ENCODE data around the gene RNU7-1. TPM values are rescaled to one million over a fixed set of nuclear protein-coding genes. Genes with fewer than 3 reads are reported as not detected.

Gene RNU7-1
- total RNA-seq, 1 donor from 2014 or later: not detected

DNA sequence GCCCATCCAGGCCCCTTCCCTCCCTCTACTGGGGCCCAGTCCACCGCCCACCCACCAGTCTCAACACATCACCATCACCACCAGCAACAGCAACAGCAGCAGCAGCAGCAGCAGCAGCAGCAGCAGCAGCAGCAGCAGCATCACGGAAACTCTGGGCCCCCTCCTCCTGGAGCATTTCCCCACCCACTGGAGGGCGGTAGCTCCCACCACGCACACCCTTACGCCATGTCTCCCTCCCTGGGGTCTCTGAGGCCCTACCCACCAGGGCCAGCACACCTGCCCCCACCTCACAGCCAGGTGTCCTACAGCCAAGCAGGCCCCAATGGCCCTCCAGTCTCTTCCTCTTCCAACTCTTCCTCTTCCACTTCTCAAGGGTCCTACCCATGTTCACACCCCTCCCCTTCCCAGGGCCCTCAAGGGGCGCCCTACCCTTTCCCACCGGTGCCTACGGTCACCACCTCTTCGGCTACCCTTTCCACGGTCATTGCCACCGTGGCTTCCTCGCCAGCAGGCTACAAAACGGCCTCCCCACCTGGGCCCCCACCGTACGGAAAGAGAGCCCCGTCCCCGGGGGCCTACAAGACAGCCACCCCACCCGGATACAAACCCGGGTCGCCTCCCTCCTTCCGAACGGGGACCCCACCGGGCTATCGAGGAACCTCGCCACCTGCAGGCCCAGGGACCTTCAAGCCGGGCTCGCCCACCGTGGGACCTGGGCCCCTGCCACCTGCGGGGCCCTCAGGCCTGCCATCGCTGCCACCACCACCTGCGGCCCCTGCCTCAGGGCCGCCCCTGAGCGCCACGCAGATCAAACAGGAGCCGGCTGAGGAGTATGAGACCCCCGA is 6.8 kb upstream of the RNU7-1 start:
- peak overlapping the region; percentile 84 for H3K4me3 Mint-ChIP-seq
- H3K9me3 Mint-ChIP-seq: no peaks in the 10 kb centered on the region
- ChIA-PET POLR2A (interaction anchor here (0.7 to 24.6 kb wide), 21 partner anchors 8 to 248 kb away, joined by 3 to 1516 read pairs (median 10); partner anchors contain the start of genes ATN1, C1RL, CDCA3 and COPS7A), CTCF (interaction anchor here (1.0 to 4.4 kb wide), 9 partner anchors 8 to 85 kb away, joined by 6 to 26 read pairs (median 10); partner anchors contain the start of genes CDCA3, SPSB2 and USP5)
- H3K4me1 Mint-ChIP-seq: peaks cover 30% of the 10 kb centered on the region
- ATAC-seq (ENCODE audit: low read depth): peak; percentile 22
- H3K27me3 Mint-ChIP-seq: no peaks in the 10 kb centered on the region
- DNase-seq: peak; percentile 46
- intact Hi-C loops (cut with micrococcal nuclease): loop anchor here (1.0 kb wide), 3 partner anchors 8 to 64 kb away; partner anchors contain the start of genes LRRC23 and SPSB2
- TF ChIP-seq, protein P1, sequence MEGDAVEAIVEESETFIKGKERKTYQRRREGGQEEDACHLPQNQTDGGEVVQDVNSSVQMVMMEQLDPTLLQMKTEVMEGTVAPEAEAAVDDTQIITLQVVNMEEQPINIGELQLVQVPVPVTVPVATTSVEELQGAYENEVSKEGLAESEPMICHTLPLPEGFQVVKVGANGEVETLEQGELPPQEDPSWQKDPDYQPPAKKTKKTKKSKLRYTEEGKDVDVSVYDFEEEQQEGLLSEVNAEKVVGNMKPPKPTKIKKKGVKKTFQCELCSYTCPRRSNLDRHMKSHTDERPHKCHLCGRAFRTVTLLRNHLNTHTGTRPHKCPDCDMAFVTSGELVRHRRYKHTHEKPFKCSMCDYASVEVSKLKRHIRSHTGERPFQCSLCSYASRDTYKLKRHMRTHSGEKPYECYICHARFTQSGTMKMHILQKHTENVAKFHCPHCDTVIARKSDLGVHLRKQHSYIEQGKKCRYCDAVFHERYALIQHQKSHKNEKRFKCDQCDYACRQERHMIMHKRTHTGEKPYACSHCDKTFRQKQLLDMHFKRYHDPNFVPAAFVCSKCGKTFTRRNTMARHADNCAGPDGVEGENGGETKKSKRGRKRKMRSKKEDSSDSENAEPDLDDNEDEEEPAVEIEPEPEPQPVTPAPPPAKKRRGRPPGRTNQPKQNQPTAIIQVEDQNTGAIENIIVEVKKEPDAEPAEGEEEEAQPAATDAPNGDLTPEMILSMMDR (IDR thresholded peaks at IDR 0.05): no peak
- peak overlapping the region; percentile 91 for H3K27ac Mint-ChIP-seq
- H3K36me3 Mint-ChIP-seq (ENCODE audit: low read depth): peaks cover 51% of the 10 kb centered on the region

GRCh38 chr12:6937481-6938352 is 5.9 kb upstream of the RNU7-1 start:
- TF ChIP-seq, protein P1 (IDR thresholded peaks at IDR 0.05): no peak
- Mint-ChIP-seq H3K27me3 (no peaks in the 10 kb centered on the region), H3K36me3 (ENCODE audit: low read depth) (peaks cover 53% of the 10 kb centered on the region), H3K4me1 (peaks cover 35% of the 10 kb centered on the region), H3K9me3 (no peaks in the 10 kb centered on the region), H3K4me3 (peak overlapping the region; percentile 84), H3K27ac (peak overlapping the region; percentile 91)
- ChIA-PET POLR2A (interaction anchor here (0.5 to 24.6 kb wide), 32 partner anchors 9 to 1033 kb away, joined by 3 to 1516 read pairs (median 6); partner anchors contain the start of genes ATN1, C1RL, CDCA3 and COPS7A), CTCF (interaction anchor here (0.5 to 4.4 kb wide), 15 partner anchors 9 to 86 kb away, joined by 3 to 26 read pairs (median 9); partner anchors contain the start of genes CDCA3, SPSB2, TPI1 and USP5)
- ATAC-seq (ENCODE audit: low read depth) (peak; percentile 92), DNase-seq (peak; percentile 84)
- intact Hi-C loops (cut with micrococcal nuclease): loop anchor here (1.0 kb wide), 5 partner anchors 8 to 68 kb away; partner anchors contain the start of gene LRRC23

DNA sequence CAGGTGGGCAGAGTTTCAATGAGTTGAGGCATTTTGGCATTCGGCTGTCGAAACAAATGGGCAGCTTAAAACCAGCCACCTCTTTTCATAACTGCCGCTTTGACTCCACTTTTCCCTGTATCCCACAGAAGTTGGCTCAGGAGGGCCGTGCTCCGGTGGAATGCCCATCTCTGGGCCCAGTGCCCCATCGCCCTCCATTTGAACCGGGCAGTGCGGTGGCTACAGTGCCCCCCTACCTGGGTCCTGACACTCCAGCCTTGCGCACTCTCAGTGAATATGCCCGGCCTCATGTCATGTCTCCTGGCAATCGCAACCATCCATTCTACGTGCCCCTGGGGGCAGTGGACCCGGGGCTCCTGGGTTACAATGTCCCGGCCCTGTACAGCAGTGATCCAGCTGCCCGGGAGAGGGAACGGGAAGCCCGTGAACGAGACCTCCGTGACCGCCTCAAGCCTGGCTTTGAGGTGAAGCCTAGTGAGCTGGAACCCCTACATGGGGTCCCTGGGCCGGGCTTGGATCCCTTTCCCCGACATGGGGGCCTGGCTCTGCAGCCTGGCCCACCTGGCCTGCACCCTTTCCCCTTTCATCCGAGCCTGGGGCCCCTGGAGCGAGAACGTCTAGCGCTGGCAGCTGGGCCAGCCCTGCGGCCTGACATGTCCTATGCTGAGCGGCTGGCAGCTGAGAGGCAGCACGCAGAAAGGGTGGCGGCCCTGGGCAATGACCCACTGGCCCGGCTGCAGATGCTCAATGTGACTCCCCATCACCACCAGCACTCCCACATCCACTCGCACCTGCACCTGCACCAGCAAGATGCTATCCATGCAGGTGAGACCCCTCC is 5.0 kb upstream of the RNU7-1 start:
- intact Hi-C loops (cut with micrococcal nuclease): loop anchor here (1.0 kb wide), 3 partner anchors 14 to 69 kb away; no protein-coding TSS in a partner anchor
- POLR2A ChIA-PET: interaction anchor here (0.6 to 24.6 kb wide), 29 partner anchors 8 to 1032 kb away, joined by 3 to 1516 read pairs (median 6); partner anchors contain the start of genes ATN1, C1RL, CDCA3 and COPS7A
- Mint-ChIP-seq H3K4me1 (peaks cover 42% of the 10 kb centered on the region), H3K9me3 (no peaks in the 10 kb centered on the region), H3K27me3 (no peaks in the 10 kb centered on the region), H3K27ac (peak overlapping the region; percentile 91), H3K36me3 (ENCODE audit: low read depth) (peaks cover 50% of the 10 kb centered on the region), H3K4me3 (no peak overlapping the region)
- CTCF ChIA-PET: interaction anchor here (1.0 to 14.9 kb wide), 15 partner anchors 10 to 87 kb away, joined by 3 to 571 read pairs (median 9); partner anchors contain the start of genes CDCA3, SPSB2, TPI1 and USP5
- DNase-seq (no peak), ATAC-seq (ENCODE audit: low read depth) (no peak)
- TF ChIP-seq, protein P1 (IDR thresholded peaks at IDR 0.05): no peak

- peaks cover 48% of the 10 kb centered on the region for H3K4me1 Mint-ChIP-seq
- DNase-seq (no peak), ATAC-seq (ENCODE audit: low read depth) (no peak)
- H3K27ac Mint-ChIP-seq: peak overlapping the region; percentile 65
- H3K27me3 Mint-ChIP-seq: no peaks in the 10 kb centered on the region
- peaks cover 46% of the 10 kb centered on the region for H3K36me3 Mint-ChIP-seq (ENCODE audit: low read depth)
- H3K9me3 Mint-ChIP-seq: no peaks in the 10 kb centered on the region
- ChIA-PET POLR2A (interaction anchor here (0.9 to 24.6 kb wide), 8 partner anchors 14 to 186 kb away, joined by 3 to 1516 read pairs (median 12); partner anchors contain the start of genes MLF2, PTPN6 and SPSB2), CTCF (interaction anchor here (1.5 to 14.9 kb wide), 5 partner anchors 16 to 70 kb away, joined by 6 to 571 read pairs (median 12); partner anchors contain the start of gene SPSB2)
- H3K4me3 Mint-ChIP-seq: no peak overlapping the region
- TF ChIP-seq, protein P1 (IDR thresholded peaks at IDR 0.05): no peak
- intact Hi-C loops (cut with micrococcal nuclease): no loop called here
These were observed 4.5 kb upstream of the RNU7-1 start for GRCh38 chr12:6939191-6939540.
